Endothelial cell of umbilical vein (primary cell): Measurements from ENCODE around the gene LDLRAD3. TPM values are rescaled to one million over a fixed set of nuclear protein-coding genes. Genes with fewer than 3 reads are reported as not detected.

ENCODE experiments used
- BruUV-seq: library from RNA; stranded (reverse); fragments of 400-500 nt; replicated peaks from 2 replicates; lab custom pipeline; 2021; lab: Mats Ljungman, UMichigan
- CTCF ChIA-PET: fragments of 300-600, 350-600 bp; sonication (Branson Sonifier 250); formaldehyde crosslinking; loops from one replicate; lab custom pipeline; 2021; ENCODE audit warnings: antibody characterized with exemption, inconsistent platforms; lab: Charles Lee
- POLR2A ChIA-PET: fragments of 300-600, 350-600 bp; sonication (Branson Sonifier 250); formaldehyde crosslinking; loops from one replicate; lab custom pipeline; 2021; ENCODE audit warnings: antibody characterized with exemption, inconsistent platforms; lab: Charles Lee
- DNase-seq: peaks from one replicate; pipeline ENCODE4 v3.0.0-alpha.2; 2011; ENCODE audit warnings: low read depth, low spot score
- FAIRE-seq: peaks from 2 replicates; lab custom pipeline; 2011; peaks lifted over from hg19 to GRCh38; lab: Jason Lieb, UNC
- H2AFZ ChIP-seq: 2 replicates; pipeline ENCODE4 v1.6.0; 2012; ENCODE audit warnings: low read depth, low read length, control low read depth, inconsistent platforms
- H3K27ac ChIP-seq: 2 replicates; pipeline ENCODE4 v1.5.1; 2011; ENCODE audit warnings: low read depth, mild to moderate bottlenecking, control low read depth, low read length, moderate library complexity; ENCODE audit not compliant: insufficient read depth
- H3K27me3 ChIP-seq, 2 experiments: 2 replicates each; pipeline versions ENCODE4 v1.6.0 to v1.6.1; 2011; ENCODE audit warnings: low read length in 2 of 2, mixed read lengths in 1 of 2; ENCODE audit not compliant: control insufficient read depth in 2 of 2, insufficient read depth in 2 of 2
- H3K36me3 ChIP-seq, 2 experiments: 2 replicates in 1 of 2; 3 replicates in 1 of 2; pipeline ENCODE4 v1.5.1; 2011; ENCODE audit warnings: low read length in 2 of 2, mild to moderate bottlenecking in 1 of 2, moderate library complexity in 1 of 2; ENCODE audit not compliant: control insufficient read depth in 2 of 2, insufficient read depth in 2 of 2; ENCODE audit errors: extremely low read depth in 1 of 2
- H3K4me1 ChIP-seq: 3 replicates; pipeline ENCODE4 v1.5.1; 2011; ENCODE audit warnings: mild to moderate bottlenecking, low read length; ENCODE audit not compliant: control insufficient read depth, insufficient read depth; ENCODE audit errors: extremely low read depth
- H3K4me2 ChIP-seq: 2 replicates; pipeline ENCODE4 v1.6.1; 2011; ENCODE audit warnings: low read length, control low read depth, mixed read lengths; ENCODE audit not compliant: insufficient read depth
- H3K4me3 ChIP-seq, 3 experiments: fragments of 200-600 bp in 1 of 3; sonication (generic), shearing (Covaris generic) in 1 of 3; replicated peaks in 1 of 3; 2 replicates each; pipeline ENCODE4 v1.5.1; 2011 to 2016; ENCODE audit warnings: control low read depth in 3 of 3, low read length in 3 of 3, mild to moderate bottlenecking in 2 of 3, inconsistent platforms in 1 of 3, low read depth in 1 of 3, moderate library complexity in 1 of 3; ENCODE audit not compliant: insufficient read depth in 1 of 3
- H3K79me2 ChIP-seq: 2 replicates; pipeline ENCODE4 v1.6.0; 2012; ENCODE audit warnings: low read length, inconsistent platforms; ENCODE audit not compliant: control insufficient read depth, insufficient read depth
- H3K9ac ChIP-seq: replicated peaks from 2 replicates; pipeline ENCODE3; 2011; ENCODE audit warnings: low read length, control low read depth; ENCODE audit not compliant: insufficient read depth; ENCODE audit errors: extremely low read depth
- H3K9me1 ChIP-seq: replicated peaks from 3 replicates; pipeline ENCODE4 v1.6.0; 2011; ENCODE audit warnings: mild to moderate bottlenecking, low read length; ENCODE audit not compliant: control insufficient read depth, insufficient read depth; ENCODE audit errors: extremely low read depth
- H3K9me3 ChIP-seq: replicated peaks from 2 replicates; pipeline ENCODE4 v1.5.1; 2012; ENCODE audit warnings: low read length, inconsistent platforms; ENCODE audit not compliant: control insufficient read depth, insufficient read depth
- H4K20me1 ChIP-seq: replicated peaks from 2 replicates; pipeline ENCODE3; 2011; ENCODE audit warnings: mild to moderate bottlenecking, low read length; ENCODE audit not compliant: control insufficient read depth, insufficient read depth; ENCODE audit errors: extremely low read depth
- EZH2 ChIP-seq: IDR thresholded peaks from 2 replicates; pipeline ENCODE4 v1.6.1; 2012; ENCODE audit warnings: borderline replicate concordance, low read depth, mild to moderate bottlenecking, moderate library complexity, low read length, inconsistent platforms; ENCODE audit not compliant: severe bottlenecking
- FOS ChIP-seq: IDR thresholded peaks from 2 replicates; pipeline ENCODE4 v1.6.1; 2011; ENCODE audit warnings: mild to moderate bottlenecking, low read length, moderate library complexity, borderline replicate concordance; ENCODE audit not compliant: insufficient read depth
- GATA2 ChIP-seq: IDR thresholded peaks from 2 replicates; pipeline ENCODE4 v1.7.0; 2011; ENCODE audit warnings: low read depth, mild to moderate bottlenecking, moderate library complexity, mixed read lengths, low read length; ENCODE audit not compliant: insufficient read length, insufficient read depth
- JUN ChIP-seq: IDR thresholded peaks from 2 replicates; pipeline ENCODE4 v1.6.1; 2011; ENCODE audit warnings: borderline replicate concordance, low read depth; ENCODE audit not compliant: insufficient read length, insufficient read depth
- MAX ChIP-seq: IDR thresholded peaks from 2 replicates; pipeline ENCODE4 v1.6.1; 2011; ENCODE audit not compliant: insufficient read depth, insufficient read length
- MYC ChIP-seq: IDR thresholded peaks from one replicate; pipeline ENCODE4 v1.6.1; 2011; ENCODE audit warnings: mild to moderate bottlenecking, low read depth, low read length
- POLR2A ChIP-seq: IDR thresholded peaks from 2 replicates; pipeline ENCODE4 v1.6.1; 2012; ENCODE audit warnings: low read depth, mild to moderate bottlenecking, control low read depth, low read length
- POLR2AphosphoS5 ChIP-seq: IDR thresholded peaks from 2 replicates; pipeline ENCODE4 v1.6.1; 2012; ENCODE audit warnings: low read depth, mild to moderate bottlenecking, control low read depth, low read length, moderate library complexity; ENCODE audit not compliant: insufficient read depth
- dilution Hi-C: fragments of 300-500 bp; cut with MboI; formaldehyde crosslinking; loops from one replicate; pipeline ENCODE4 v1.15.0; 2019; ENCODE audit warnings: low sequenced_read_pairs; ENCODE audit not compliant: extremely low pct_ligation_motif_present
- intact Hi-C: fragments of 100-400 bp; cut with micrococcal nuclease; formaldehyde crosslinking; loops from one replicate; pipeline ENCODE4 v1.10.0; 2022
- polyA plus RNA-seq, 4 experiments: library from polyadenylated mRNA; depleted of rRNA in 3 of 4; stranded (reverse) in 3 of 4; unstranded in 1 of 4; fragments of >200 nt; gene quantifications; 2 replicates each; pipeline versions ENCODE4 v1.2.1 to v1.2.3, GENCODE V29; 2011 to 2012; ENCODE audit warnings: missing spikeins in 1 of 4
- total RNA-seq: library from RNA; stranded (reverse); gene quantifications from 2 replicates; pipeline ENCODE4 v1.2.3, GENCODE V29; 2021
- TF ChIP-seq, protein P1 (sequence below), 2 donors: IDR thresholded peaks; 1 replicate in 1 of 2; 2 replicates in 1 of 2; pipeline ENCODE4 v1.5.1; 2011; ENCODE audit warnings: low read length in 2 of 2, mild to moderate bottlenecking in 2 of 2, moderate library complexity in 2 of 2, control low read depth in 1 of 2, inconsistent platforms in 1 of 2, low read depth in 1 of 2; ENCODE audit not compliant: insufficient read depth in 1 of 2; ENCODE audit errors: extremely low read depth in 1 of 2

Gene LDLRAD3
- total and polyA plus RNA-seq, 2 donors (not counting 3 experiments of a cell fraction or from before 2014, with no cell fraction given): 17.9 to 25.1 TPM

- H3K4me2 ChIP-seq: no peak overlapping the region
- CTCF ChIA-PET: interaction anchor here (1.5 kb wide), 1 partner anchor 401 kb away, joined by 5 read pairs; no protein-coding TSS in a partner anchor
- peaks cover 4% of the 10 kb centered on the region for H3K9me3 ChIP-seq
- intact Hi-C loops: no loop called here
- no peak overlapping the region for H2AFZ ChIP-seq
- H3K27me3 ChIP-seq: no peaks in the 10 kb centered on the region
- dilution Hi-C loops: no loop called here
- DNase-seq (no peak), FAIRE-seq (no peak)
- H3K9me1 ChIP-seq: no peaks in the 10 kb centered on the region
- peaks cover 0 to 2% of the 10 kb centered on the region in 2 experiments for H3K36me3 ChIP-seq
- no peaks in the 10 kb centered on the region for H4K20me1 ChIP-seq
- no peak overlapping the region for H3K9ac ChIP-seq
- POLR2A ChIA-PET: no interaction called here
- TF ChIP-seq, protein P1, sequence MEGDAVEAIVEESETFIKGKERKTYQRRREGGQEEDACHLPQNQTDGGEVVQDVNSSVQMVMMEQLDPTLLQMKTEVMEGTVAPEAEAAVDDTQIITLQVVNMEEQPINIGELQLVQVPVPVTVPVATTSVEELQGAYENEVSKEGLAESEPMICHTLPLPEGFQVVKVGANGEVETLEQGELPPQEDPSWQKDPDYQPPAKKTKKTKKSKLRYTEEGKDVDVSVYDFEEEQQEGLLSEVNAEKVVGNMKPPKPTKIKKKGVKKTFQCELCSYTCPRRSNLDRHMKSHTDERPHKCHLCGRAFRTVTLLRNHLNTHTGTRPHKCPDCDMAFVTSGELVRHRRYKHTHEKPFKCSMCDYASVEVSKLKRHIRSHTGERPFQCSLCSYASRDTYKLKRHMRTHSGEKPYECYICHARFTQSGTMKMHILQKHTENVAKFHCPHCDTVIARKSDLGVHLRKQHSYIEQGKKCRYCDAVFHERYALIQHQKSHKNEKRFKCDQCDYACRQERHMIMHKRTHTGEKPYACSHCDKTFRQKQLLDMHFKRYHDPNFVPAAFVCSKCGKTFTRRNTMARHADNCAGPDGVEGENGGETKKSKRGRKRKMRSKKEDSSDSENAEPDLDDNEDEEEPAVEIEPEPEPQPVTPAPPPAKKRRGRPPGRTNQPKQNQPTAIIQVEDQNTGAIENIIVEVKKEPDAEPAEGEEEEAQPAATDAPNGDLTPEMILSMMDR (IDR thresholded peaks at IDR 0.05; ENCODE audit: extremely low read depth in 1 of 2, insufficient read depth in 1 of 2, low read depth in 1 of 2, low read length in 2 of 2): no peak
- TF ChIP-seq POLR2AphosphoS5: no peak
- TF ChIP-seq EZH2: no peak
- TF ChIP-seq POLR2A: no peak
- no peak for TF ChIP-seq JUN
- TF ChIP-seq MAX: no peak
- no peak for TF ChIP-seq MYC
- no peak for TF ChIP-seq FOS
- TF ChIP-seq GATA2: no peak
- no peak overlapping the region for H3K27ac ChIP-seq
- no peaks in the 10 kb centered on the region for H3K79me2 ChIP-seq
- BruUV-seq: no TSS peak
- no peak overlapping the region for H3K4me3 ChIP-seq
- H3K4me1 ChIP-seq: no peaks in the 10 kb centered on the region
Measured at GRCh38 chr11:36222831-36223635, 279.2 kb downstream of the LDLRAD3 start.
